ENCODE results near the gene CEMIP2. TPM values are rescaled to one million over a fixed set of nuclear protein-coding genes. Genes with fewer than 3 reads are reported as not detected.

CEMIP2 gene
- total and polyA plus RNA-seq, 2 of the 13 experiments (the other 11 are each of a cell fraction or from before 2014, with no cell fraction given) = 94.3 to 128 TPM

DNA sequence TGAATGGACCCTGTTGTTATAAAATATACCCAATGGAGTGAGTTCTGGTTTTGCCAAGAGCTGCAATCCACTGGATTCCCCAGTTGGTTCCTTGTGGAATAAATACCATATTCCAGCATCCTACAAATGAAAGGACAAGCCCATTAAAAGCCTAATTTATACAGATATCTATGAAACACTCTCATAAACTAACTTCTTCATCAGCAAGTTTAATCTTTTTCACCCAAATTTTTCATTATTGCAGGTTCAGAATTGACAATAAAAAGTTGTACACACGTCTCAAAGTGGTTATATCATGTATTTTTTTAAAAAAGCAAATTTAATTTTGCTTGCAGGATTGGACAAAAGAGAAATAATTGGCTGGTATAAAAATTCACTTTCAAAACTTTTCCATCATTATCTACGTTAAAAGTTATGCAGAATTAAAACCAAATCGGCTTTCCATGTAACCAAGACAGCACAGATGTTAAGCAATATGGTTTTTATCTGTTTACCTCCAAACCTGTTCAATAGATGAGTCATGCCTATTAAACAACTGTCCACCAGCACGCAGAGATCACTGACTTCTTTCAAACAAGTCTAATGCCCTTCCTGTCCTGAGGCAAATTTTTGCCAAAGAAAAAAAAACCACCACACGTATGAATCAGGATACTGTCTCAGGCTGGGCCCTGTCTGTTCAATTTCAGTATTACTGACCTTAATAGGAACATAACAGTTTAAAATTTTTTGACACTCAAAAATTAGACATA lies 42.5 kb downstream of the CEMIP2 start (continued):
- TF ChIP-seq, protein P1, sequence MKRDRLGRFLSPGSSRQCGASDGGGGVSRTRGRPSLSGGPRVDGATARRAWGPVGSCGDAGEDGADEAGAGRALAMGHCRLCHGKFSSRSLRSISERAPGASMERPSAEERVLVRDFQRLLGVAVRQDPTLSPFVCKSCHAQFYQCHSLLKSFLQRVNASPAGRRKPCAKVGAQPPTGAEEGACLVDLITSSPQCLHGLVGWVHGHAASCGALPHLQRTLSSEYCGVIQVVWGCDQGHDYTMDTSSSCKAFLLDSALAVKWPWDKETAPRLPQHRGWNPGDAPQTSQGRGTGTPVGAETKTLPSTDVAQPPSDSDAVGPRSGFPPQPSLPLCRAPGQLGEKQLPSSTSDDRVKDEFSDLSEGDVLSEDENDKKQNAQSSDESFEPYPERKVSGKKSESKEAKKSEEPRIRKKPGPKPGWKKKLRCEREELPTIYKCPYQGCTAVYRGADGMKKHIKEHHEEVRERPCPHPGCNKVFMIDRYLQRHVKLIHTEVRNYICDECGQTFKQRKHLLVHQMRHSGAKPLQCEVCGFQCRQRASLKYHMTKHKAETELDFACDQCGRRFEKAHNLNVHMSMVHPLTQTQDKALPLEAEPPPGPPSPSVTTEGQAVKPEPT (CRISPR knock-in tag; IDR thresholded peaks at IDR 0.05; ENCODE audit: low read depth) = no peak
- peak in 1 of 2 experiments; percentile 83; a peak in 1 of 4 replicates for TF ChIP-seq KLF16 (CRISPR knock-in tag; IDR thresholded peaks at IDR 0.05)
- no peak for TF ChIP-seq PRPF4 (IDR thresholded peaks at IDR 0.05; ENCODE audit: low read depth, low read length, poor library complexity, severe bottlenecking)
- peak; percentile 61 for TF ChIP-seq KAT8 (CRISPR knock-in tag; IDR thresholded peaks at IDR 0.05)
- no peak for TF ChIP-seq ZNF3 (CRISPR knock-in tag; IDR thresholded peaks at IDR 0.05)
- TF ChIP-seq, protein P2, sequence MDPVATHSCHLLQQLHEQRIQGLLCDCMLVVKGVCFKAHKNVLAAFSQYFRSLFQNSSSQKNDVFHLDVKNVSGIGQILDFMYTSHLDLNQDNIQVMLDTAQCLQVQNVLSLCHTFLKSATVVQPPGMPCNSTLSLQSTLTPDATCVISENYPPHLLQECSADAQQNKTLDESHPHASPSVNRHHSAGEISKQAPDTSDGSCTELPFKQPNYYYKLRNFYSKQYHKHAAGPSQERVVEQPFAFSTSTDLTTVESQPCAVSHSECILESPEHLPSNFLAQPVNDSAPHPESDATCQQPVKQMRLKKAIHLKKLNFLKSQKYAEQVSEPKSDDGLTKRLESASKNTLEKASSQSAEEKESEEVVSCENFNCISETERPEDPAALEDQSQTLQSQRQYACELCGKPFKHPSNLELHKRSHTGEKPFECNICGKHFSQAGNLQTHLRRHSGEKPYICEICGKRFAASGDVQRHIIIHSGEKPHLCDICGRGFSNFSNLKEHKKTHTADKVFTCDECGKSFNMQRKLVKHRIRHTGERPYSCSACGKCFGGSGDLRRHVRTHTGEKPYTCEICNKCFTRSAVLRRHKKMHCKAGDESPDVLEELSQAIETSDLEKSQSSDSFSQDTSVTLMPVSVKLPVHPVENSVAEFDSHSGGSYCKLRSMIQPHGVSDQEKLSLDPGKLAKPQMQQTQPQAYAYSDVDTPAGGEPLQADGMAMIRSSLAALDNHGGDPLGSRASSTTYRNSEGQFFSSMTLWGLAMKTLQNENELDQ (CRISPR knock-in tag; IDR thresholded peaks at IDR 0.05; ENCODE audit: borderline replicate concordance) = no peak
- no peak for TF ChIP-seq ZSCAN31 (CRISPR knock-in tag; IDR thresholded peaks at IDR 0.05; ENCODE audit: low read depth)
- no peak for TF ChIP-seq JDP2 (CRISPR knock-in tag; IDR thresholded peaks at IDR 0.05; ENCODE audit: borderline replicate concordance)
- no peak for TF ChIP-seq RARG (CRISPR knock-in tag; IDR thresholded peaks at IDR 0.05; ENCODE audit: low read depth)
- TF ChIP-seq PITX1 (CRISPR knock-in tag; IDR thresholded peaks at IDR 0.05) = 0 out of 2 replicates have a peak, but pooled peaks have one; percentile 37
- no peak for TF ChIP-seq ADNP (CRISPR knock-in tag; IDR thresholded peaks at IDR 0.05)
- no peak for TF ChIP-seq FOXC1 (CRISPR knock-in tag; IDR thresholded peaks at IDR 0.05; ENCODE audit: borderline replicate concordance)
- TF ChIP-seq ARNT2 (CRISPR knock-in tag; IDR thresholded peaks at IDR 0.05; ENCODE audit: low read depth) = no peak
- TF ChIP-seq, protein P3, sequence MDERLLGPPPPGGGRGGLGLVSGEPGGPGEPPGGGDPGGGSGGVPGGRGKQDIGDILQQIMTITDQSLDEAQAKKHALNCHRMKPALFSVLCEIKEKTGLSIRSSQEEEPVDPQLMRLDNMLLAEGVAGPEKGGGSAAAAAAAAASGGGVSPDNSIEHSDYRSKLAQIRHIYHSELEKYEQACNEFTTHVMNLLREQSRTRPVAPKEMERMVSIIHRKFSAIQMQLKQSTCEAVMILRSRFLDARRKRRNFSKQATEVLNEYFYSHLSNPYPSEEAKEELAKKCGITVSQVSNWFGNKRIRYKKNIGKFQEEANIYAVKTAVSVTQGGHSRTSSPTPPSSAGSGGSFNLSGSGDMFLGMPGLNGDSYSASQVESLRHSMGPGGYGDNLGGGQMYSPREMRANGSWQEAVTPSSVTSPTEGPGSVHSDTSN (CRISPR knock-in tag; IDR thresholded peaks at IDR 0.05) = no peak
- TF ChIP-seq NFE2L1 (CRISPR knock-in tag; IDR thresholded peaks at IDR 0.05; ENCODE audit: borderline replicate concordance) = no peak
- TF ChIP-seq ONECUT2 (CRISPR knock-in tag; IDR thresholded peaks at IDR 0.05) = peak; percentile 84
- TF ChIP-seq ATF7 (IDR thresholded peaks at IDR 0.05) = peak; percentile 42; the same call in 1 of the 2 replicates
- no peak for TF ChIP-seq ATF7 (CRISPR knock-in tag; IDR thresholded peaks at IDR 0.05)
- TF ChIP-seq, protein P4, sequence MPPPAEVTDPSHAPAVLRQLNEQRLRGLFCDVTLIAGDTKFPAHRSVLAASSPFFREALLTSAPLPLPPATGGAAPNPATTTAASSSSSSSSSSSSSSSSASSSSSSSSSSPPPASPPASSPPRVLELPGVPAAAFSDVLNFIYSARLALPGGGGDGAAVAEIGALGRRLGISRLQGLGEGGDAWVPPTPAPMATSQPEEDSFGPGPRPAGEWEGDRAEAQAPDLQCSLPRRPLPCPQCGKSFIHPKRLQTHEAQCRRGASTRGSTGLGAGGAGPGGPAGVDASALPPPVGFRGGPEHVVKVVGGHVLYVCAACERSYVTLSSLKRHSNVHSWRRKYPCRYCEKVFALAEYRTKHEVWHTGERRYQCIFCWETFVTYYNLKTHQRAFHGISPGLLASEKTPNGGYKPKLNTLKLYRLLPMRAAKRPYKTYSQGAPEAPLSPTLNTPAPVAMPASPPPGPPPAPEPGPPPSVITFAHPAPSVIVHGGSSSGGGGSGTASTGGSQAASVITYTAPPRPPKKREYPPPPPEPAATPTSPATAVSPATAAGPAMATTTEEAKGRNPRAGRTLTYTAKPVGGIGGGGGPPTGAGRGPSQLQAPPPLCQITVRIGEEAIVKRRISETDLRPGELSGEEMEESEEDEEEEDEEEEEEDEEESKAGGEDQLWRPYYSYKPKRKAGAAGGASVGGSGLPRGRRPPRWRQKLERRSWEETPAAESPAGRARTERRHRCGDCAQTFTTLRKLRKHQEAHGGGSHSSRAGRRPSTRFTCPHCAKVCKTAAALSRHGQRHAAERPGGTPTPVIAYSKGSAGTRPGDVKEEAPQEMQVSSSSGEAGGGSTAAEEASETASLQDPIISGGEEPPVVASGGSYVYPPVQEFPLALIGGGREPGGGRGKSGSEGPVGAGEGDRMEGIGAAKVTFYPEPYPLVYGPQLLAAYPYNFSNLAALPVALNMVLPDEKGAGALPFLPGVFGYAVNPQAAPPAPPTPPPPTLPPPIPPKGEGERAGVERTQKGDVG (CRISPR knock-in tag; IDR thresholded peaks at IDR 0.05; ENCODE audit: borderline replicate concordance) = no peak
- TF ChIP-seq ZNF841 (CRISPR knock-in tag; IDR thresholded peaks at IDR 0.05; ENCODE audit: borderline replicate concordance) = no peak
